T-helper 1 cell treated with Interleukin-12 subunit alpha and Interleukin-12 subunit beta and Interleukin-4 antibody, amounts not matched to agents 30 μg/mL and 1 μg/mL, for 36 hours (primary cell): ENCODE data around the gene CALCR.

Experiments used
- H3K27ac Mint-ChIP-seq: one replicate; pipeline ENCODE4 v1.8.0; 2021; ENCODE audit warnings: mild to moderate bottlenecking, mixed read lengths
- H3K27me3 Mint-ChIP-seq: one replicate; pipeline ENCODE4 v1.8.0; 2021; ENCODE audit warnings: low read depth, mixed read lengths
- H3K36me3 Mint-ChIP-seq: one replicate; pipeline ENCODE4 v1.8.0; 2021; ENCODE audit warnings: low read depth, mixed read lengths
- H3K4me1 Mint-ChIP-seq: one replicate; pipeline ENCODE4 v1.8.0; 2021; ENCODE audit warnings: low read depth, mixed read lengths
- H3K4me3 Mint-ChIP-seq: one replicate; pipeline ENCODE4 v1.8.0; 2021; ENCODE audit warnings: mild to moderate bottlenecking, moderate library complexity, mixed read lengths
- H3K9me3 Mint-ChIP-seq: one replicate; pipeline ENCODE4 v1.8.0; 2021; ENCODE audit warnings: mixed read lengths

The CALCR gene

DNA sequence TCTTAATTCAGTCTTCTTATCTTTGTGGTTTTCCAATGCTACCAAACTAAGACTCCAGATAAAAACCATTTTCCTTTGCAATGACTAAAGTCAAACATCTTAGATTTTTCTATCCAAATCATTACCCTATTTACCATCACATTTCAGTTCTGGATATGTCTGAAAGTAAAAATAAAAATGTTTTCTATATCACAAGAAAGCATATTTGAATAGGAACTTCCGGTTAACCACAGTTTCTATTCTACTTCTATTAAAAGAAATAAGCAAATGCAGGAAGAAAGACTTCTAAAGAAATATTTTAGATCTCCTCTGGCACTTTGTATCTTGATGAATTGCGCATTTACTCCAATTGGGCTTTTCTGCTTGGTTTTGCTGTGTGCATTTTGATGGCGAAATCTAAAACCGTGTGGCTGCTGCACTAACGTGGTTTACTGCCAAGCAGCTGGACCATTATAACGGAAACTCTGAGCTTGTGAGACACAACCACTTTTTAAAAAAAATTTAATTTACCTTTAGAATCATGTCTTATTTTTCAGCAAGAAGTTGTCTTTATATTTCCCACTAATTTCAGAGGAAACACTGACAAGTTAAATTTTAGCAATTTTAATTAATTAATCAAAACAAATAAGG lies 196.3 kb downstream of the CALCR start:
- H3K4me1 Mint-ChIP-seq, result no peaks in the 10 kb centered on the region
- no peak overlapping the region for H3K4me3 Mint-ChIP-seq
- no peaks in the 10 kb centered on the region for H3K9me3 Mint-ChIP-seq
- H3K27ac Mint-ChIP-seq, result no peak overlapping the region
- H3K36me3 Mint-ChIP-seq, result no peaks in the 10 kb centered on the region
- H3K27me3 Mint-ChIP-seq, result peaks cover 13% of the 10 kb centered on the region

DNA sequence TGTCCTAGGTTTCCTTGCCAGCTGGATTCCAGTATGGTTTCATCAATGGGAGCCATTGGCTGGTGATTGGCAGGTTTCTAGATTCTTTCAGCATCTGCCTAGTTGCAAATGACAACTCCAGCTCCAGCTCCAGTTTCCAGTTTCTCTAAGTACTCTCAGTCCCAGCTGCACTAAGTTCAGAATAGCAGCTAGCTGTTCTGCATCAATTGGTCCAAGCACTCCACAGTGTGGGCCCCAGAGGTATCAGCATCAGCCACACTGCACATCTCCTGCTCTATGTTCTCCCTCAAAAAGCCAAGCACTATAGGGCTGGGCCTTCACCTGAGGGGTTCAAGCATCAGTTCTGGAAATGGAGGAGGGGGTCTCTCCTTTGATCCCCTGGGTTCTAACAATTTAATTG lies 198.9 kb downstream of the CALCR start:
- Mint-ChIP-seq H3K27ac (no peak overlapping the region), H3K36me3 (no peaks in the 10 kb centered on the region), H3K9me3 (no peaks in the 10 kb centered on the region), H3K4me3 (no peak overlapping the region), H3K27me3 (peaks cover 17% of the 10 kb centered on the region), H3K4me1 (no peaks in the 10 kb centered on the region)
